Measurements from ENCODE around the gene PHGDH.

- TF ChIP-seq CTCF (IDR thresholded peaks at IDR 0.05) (no peak), POLR2A (IDR thresholded peaks at IDR 0.05) (no peak)
These were observed 24.2 kb upstream of the PHGDH start for GRCh38 chr1:119687434-119688079.

Measured in uterus (tissue), 2 donors.